ENCODE results near the gene SPPL2C.

GRCh38 chr17:45873728-45874127 lies 29.0 kb downstream of the SPPL2C start:
- TF ChIP-seq CTCF (IDR thresholded peaks at IDR 0.05), result no peak
- TF ChIP-seq ZFX (IDR thresholded peaks at IDR 0.05; ENCODE audit: borderline replicate concordance), result no peak

All from 22Rv1 (cell line).